Stomach (tissue), 4 donors: ENCODE measurements around the gene FCRL6.

Experiments
- POLR2A ChIP-seq, 4 donors: fragments of 450-650 bp; IDR thresholded peaks; one replicate each; pipeline ENCODE4 v1.6.1; 2016; ENCODE audit warnings: antibody characterized with exemption in 4 of 4, control low read depth in 2 of 4, mild to moderate bottlenecking in 1 of 4, moderate library complexity in 1 of 4
- POLR2AphosphoS5 ChIP-seq, 3 donors: sonication (generic); formaldehyde crosslinking; IDR thresholded peaks; one replicate each; pipeline ENCODE4 v1.6.1; 2016; ENCODE audit warnings: antibody characterized with exemption in 3 of 3
- TF ChIP-seq, protein P1 (sequence below), 7 experiments: fragments of 450-650 bp in 4 of 7; fragments of 200-600 bp in 3 of 7; sonication (generic) in 3 of 7; IDR thresholded peaks; one replicate each; pipeline ENCODE4 v1.5.1; 2016 to 2019; ENCODE audit warnings: antibody characterized with exemption in 7 of 7, control low read depth in 2 of 7, mild to moderate bottlenecking in 1 of 7

DNA sequence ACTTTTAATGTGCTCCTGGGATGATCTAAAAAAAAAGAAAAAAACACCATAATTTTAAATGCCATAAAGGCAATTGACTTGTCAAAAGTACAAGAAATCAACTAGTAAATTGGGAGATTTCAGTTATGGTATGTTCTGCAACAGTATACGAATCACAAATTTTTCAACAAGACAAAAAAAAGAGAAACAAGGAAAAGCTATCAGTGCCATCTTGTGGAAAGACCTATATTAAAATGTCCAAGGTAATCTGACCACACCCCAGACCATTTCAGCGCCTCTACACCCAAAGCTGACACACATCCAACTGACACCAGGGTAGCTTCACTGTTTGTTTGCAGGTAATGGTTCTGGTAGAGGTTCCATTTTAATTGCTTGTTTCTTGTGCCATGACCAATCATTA lies 26.4 kb upstream of the FCRL6 start:
- TF ChIP-seq, protein P1, sequence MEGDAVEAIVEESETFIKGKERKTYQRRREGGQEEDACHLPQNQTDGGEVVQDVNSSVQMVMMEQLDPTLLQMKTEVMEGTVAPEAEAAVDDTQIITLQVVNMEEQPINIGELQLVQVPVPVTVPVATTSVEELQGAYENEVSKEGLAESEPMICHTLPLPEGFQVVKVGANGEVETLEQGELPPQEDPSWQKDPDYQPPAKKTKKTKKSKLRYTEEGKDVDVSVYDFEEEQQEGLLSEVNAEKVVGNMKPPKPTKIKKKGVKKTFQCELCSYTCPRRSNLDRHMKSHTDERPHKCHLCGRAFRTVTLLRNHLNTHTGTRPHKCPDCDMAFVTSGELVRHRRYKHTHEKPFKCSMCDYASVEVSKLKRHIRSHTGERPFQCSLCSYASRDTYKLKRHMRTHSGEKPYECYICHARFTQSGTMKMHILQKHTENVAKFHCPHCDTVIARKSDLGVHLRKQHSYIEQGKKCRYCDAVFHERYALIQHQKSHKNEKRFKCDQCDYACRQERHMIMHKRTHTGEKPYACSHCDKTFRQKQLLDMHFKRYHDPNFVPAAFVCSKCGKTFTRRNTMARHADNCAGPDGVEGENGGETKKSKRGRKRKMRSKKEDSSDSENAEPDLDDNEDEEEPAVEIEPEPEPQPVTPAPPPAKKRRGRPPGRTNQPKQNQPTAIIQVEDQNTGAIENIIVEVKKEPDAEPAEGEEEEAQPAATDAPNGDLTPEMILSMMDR (IDR thresholded peaks at IDR 0.05) = no peak
- TF ChIP-seq POLR2AphosphoS5 (IDR thresholded peaks at IDR 0.05) = no peak
- no peak for TF ChIP-seq POLR2A (IDR thresholded peaks at IDR 0.05)
